Fibroblast of peridontal ligament (primary cell): ENCODE results near the gene IL36A.

ENCODE experiments used
- DNase-seq: peaks from one replicate; pipeline ENCODE4 v3.0.0-alpha.2; 2010; ENCODE audit errors: extremely low read depth

The IL36A gene

GRCh38 chr2:113005030-113005509, at the start of gene IL36A:
IL36A (plus strand) TSS chr2:113005459; CDS start chr2:113005872, 413 bp downstream.
- no peak for DNase-seq

GRCh38 chr2:112957511-112957910, 47.7 kb upstream of the IL36A start:
- no peak for DNase-seq

GRCh38 chr2:112958428-112959108, 46.7 kb upstream of the IL36A start:
- DNase-seq = peak; percentile 71

- DNase-seq = peak; percentile 3
Measured at GRCh38 chr2:112959109-112959812, 46.0 kb upstream of the IL36A start.

GRCh38 chr2:112960230-112960825, 44.9 kb upstream of the IL36A start:
- no peak for DNase-seq

GRCh38 chr2:112962308-112963175, 42.7 kb upstream of the IL36A start:
- DNase-seq = no peak

- no peak for DNase-seq
Measured at GRCh38 chr2:112967023-112967422, 38.2 kb upstream of the IL36A start.

GRCh38 chr2:112972423-112973086, 32.7 kb upstream of the IL36A start:
- no peak for DNase-seq

- DNase-seq = no peak
Measured at GRCh38 chr2:112973156-112973555, 32.1 kb upstream of the IL36A start.

GRCh38 chr2:112977559-112978056, 27.7 kb upstream of the IL36A start, which contains the start of gene IL36G:
IL36G (plus strand) TSS chr2:112978006; CDS start chr2:112978639, 633 bp downstream.
- no peak for DNase-seq

- no peak for DNase-seq
Measured at GRCh38 chr2:112979731-112980130, 25.5 kb upstream of the IL36A start.

GRCh38 chr2:112980537-112980936, 24.7 kb upstream of the IL36A start:
- DNase-seq = no peak

GRCh38 chr2:112985090-112985489, 20.2 kb upstream of the IL36A start:
- DNase-seq = no peak

- no peak for DNase-seq
Measured at GRCh38 chr2:112989611-112990010, 15.6 kb upstream of the IL36A start.

- no peak for DNase-seq
Measured at GRCh38 chr2:112993831-112994230, 11.4 kb upstream of the IL36A start.

GRCh38 chr2:112994648-112995047, 10.6 kb upstream of the IL36A start:
- DNase-seq = no peak

GRCh38 chr2:112995346-112995920, 9.8 kb upstream of the IL36A start:
- no peak for DNase-seq

- no peak for DNase-seq
Measured at GRCh38 chr2:112996635-112997034, 8.6 kb upstream of the IL36A start.

- no peak for DNase-seq
Measured at GRCh38 chr2:112997151-112997550, 8.1 kb upstream of the IL36A start.

GRCh38 chr2:113000436-113000835, 4.8 kb upstream of the IL36A start:
- DNase-seq = no peak

- no peak for DNase-seq
Measured at GRCh38 chr2:113002677-113003076, 2.6 kb upstream of the IL36A start.
